Parathyroid adenoma (tissue), 2 donors: ENCODE data around the gene CCT8.

Experiments
- H2AFZ ChIP-seq: fragments of 300-600 bp; sonication (generic); one replicate; pipeline ENCODE4 v1.7.0; 2017; ENCODE audit warnings: antibody characterized with exemption, mild to moderate bottlenecking
- H3K27ac ChIP-seq: fragments of 300-600 bp; sonication (generic); one replicate; pipeline ENCODE4 v1.7.0; 2017
- H3K27me3 ChIP-seq: fragments of 300-600 bp; sonication (generic); one replicate; pipeline ENCODE4 v1.7.0; 2017; ENCODE audit warnings: low read length; ENCODE audit not compliant: control insufficient read depth, insufficient read depth
- H3K36me3 ChIP-seq: fragments of 300-600 bp; sonication (generic); one replicate; pipeline ENCODE4 v1.7.0; 2017; ENCODE audit warnings: low read length; ENCODE audit not compliant: control insufficient read depth, insufficient read depth
- H3K4me1 ChIP-seq: fragments of 300-600 bp; sonication (generic); one replicate; pipeline ENCODE4 v1.7.0; 2017; ENCODE audit warnings: control low read depth
- H3K4me2 ChIP-seq: fragments of 300-600 bp; sonication (generic); one replicate; pipeline ENCODE4 v1.7.0; 2017; ENCODE audit warnings: low read length
- H3K4me3 ChIP-seq: fragments of 300-600 bp; sonication (generic); one replicate; pipeline ENCODE4 v1.7.0; 2017; ENCODE audit warnings: low read depth, low read length
- H3K79me2 ChIP-seq: fragments of 300-600 bp; sonication (generic); one replicate; pipeline ENCODE4 v1.7.0; 2017; ENCODE audit warnings: control low read depth
- H3K9ac ChIP-seq: fragments of 300-600 bp; sonication (generic); one replicate; pipeline ENCODE4 v1.7.0; 2017; ENCODE audit warnings: mild to moderate bottlenecking
- H3K9me3 ChIP-seq: fragments of 300-600 bp; sonication (generic); one replicate; pipeline ENCODE4 v1.7.0; 2017; ENCODE audit warnings: low read length; ENCODE audit not compliant: control insufficient read depth
- TF ChIP-seq, protein P1 (sequence below): fragments of 300-600 bp; sonication (generic); IDR thresholded peaks from one replicate; pipeline ENCODE4 v1.7.0; 2017; ENCODE audit warnings: antibody characterized with exemption, mild to moderate bottlenecking
- donor health status: primary hyperparathyroidism.

The CCT8 gene

GRCh38 chr21:29056005-29056404 is 17.4 kb downstream of the CCT8 start:
- Histone ChIP-seq H3K79me2 (no peaks in the 10 kb centered on the region), H3K27me3 (no peaks in the 10 kb centered on the region), H2AFZ (no peak overlapping the region), H3K9me3 (no peaks in the 10 kb centered on the region), H3K9ac (no peak overlapping the region), H3K4me1 (no peaks in the 10 kb centered on the region), H3K36me3 (no peaks in the 10 kb centered on the region), H3K4me2 (no peak overlapping the region), H3K4me3 (no peak overlapping the region), H3K27ac (no peak overlapping the region)
- TF ChIP-seq, protein P1, sequence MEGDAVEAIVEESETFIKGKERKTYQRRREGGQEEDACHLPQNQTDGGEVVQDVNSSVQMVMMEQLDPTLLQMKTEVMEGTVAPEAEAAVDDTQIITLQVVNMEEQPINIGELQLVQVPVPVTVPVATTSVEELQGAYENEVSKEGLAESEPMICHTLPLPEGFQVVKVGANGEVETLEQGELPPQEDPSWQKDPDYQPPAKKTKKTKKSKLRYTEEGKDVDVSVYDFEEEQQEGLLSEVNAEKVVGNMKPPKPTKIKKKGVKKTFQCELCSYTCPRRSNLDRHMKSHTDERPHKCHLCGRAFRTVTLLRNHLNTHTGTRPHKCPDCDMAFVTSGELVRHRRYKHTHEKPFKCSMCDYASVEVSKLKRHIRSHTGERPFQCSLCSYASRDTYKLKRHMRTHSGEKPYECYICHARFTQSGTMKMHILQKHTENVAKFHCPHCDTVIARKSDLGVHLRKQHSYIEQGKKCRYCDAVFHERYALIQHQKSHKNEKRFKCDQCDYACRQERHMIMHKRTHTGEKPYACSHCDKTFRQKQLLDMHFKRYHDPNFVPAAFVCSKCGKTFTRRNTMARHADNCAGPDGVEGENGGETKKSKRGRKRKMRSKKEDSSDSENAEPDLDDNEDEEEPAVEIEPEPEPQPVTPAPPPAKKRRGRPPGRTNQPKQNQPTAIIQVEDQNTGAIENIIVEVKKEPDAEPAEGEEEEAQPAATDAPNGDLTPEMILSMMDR, result no peak

- Histone ChIP-seq H3K9ac (no peak overlapping the region), H3K27ac (no peak overlapping the region), H3K36me3 (no peaks in the 10 kb centered on the region), H3K9me3 (no peaks in the 10 kb centered on the region), H3K4me1 (no peaks in the 10 kb centered on the region), H3K27me3 (no peaks in the 10 kb centered on the region), H3K79me2 (no peaks in the 10 kb centered on the region), H3K4me2 (no peak overlapping the region), H2AFZ (no peak overlapping the region), H3K4me3 (no peak overlapping the region)
- TF ChIP-seq, protein P1, result no peak
Measured at GRCh38 chr21:29055080-29055479, 18.4 kb downstream of the CCT8 start.

- Histone ChIP-seq H2AFZ (no peak overlapping the region), H3K79me2 (no peaks in the 10 kb centered on the region), H3K4me2 (no peak overlapping the region), H3K9me3 (no peaks in the 10 kb centered on the region), H3K4me1 (no peaks in the 10 kb centered on the region), H3K27me3 (no peaks in the 10 kb centered on the region), H3K4me3 (no peak overlapping the region), H3K36me3 (no peaks in the 10 kb centered on the region), H3K9ac (no peak overlapping the region), H3K27ac (no peak overlapping the region)
- TF ChIP-seq, protein P1, result no peak
Measured at GRCh38 chr21:29053656-29054055, 19.8 kb downstream of the CCT8 start.

GRCh38 chr21:29053011-29053553 is 20.4 kb downstream of the CCT8 start:
- no peak overlapping the region for H3K4me3 ChIP-seq
- no peaks in the 10 kb centered on the region for H3K36me3 ChIP-seq

DNA sequence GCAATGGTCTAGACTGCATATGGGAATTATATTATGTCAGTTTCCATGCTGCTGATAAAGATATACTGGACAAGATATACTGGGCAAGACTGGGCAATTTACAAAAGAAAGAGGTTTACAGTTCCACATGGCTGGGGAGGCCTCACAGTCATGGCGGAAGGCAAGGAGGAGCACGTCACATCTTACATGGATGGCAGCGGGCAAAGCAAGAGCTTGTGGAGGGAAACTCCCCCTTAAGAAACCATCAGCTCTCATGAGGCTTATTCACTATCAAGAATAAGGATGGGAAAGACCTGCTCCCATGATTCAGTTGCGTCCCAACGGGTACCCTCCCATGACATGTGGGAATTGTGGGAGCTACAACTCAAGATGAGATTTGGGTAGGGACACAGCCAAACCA is 21.2 kb downstream of the CCT8 start:
- no peaks in the 10 kb centered on the region for H3K36me3 ChIP-seq

More at GRCh38 chr21:29053011-29053553, 20.4 kb downstream of the CCT8 start:
- Histone ChIP-seq H3K4me1 (no peaks in the 10 kb centered on the region), H2AFZ (no peak overlapping the region), H3K27ac (no peak overlapping the region), H3K4me2 (no peak overlapping the region), H3K9ac (no peak overlapping the region), H3K79me2 (no peaks in the 10 kb centered on the region), H3K27me3 (no peaks in the 10 kb centered on the region), H3K9me3 (no peaks in the 10 kb centered on the region)
- TF ChIP-seq, protein P1, result no peak

More for the DNA sequence above, 21.2 kb downstream of the CCT8 start:
- H3K27me3 ChIP-seq, result no peaks in the 10 kb centered on the region
- H2AFZ ChIP-seq, result no peak overlapping the region
- no peaks in the 10 kb centered on the region for H3K4me1 ChIP-seq
- H3K9me3 ChIP-seq, result no peaks in the 10 kb centered on the region
- no peak overlapping the region for H3K9ac ChIP-seq
- TF ChIP-seq, protein P1, result no peak
- no peak overlapping the region for H3K4me2 ChIP-seq
- H3K79me2 ChIP-seq, result no peaks in the 10 kb centered on the region
- H3K4me3 ChIP-seq, result no peak overlapping the region
- H3K27ac ChIP-seq, result no peak overlapping the region
